ENCODE results near the gene NRXN3.

The NRXN3 gene

DNA sequence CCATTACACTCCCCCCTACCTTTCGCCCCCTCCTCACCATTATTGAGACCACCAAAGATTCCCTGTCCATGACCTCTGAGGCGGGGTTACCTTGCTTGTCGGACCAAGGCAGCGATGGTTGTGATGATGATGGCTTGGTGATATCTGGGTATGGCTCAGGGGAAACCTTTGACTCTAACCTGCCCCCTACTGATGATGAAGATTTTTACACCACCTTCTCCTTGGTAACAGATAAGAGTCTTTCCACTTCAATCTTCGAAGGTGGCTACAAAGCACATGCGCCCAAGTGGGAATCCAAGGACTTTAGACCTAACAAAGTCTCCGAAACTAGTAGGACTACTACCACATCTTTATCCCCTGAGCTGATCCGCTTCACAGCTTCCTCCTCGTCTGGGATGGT, 1690.9 kb downstream of the NRXN3 start:
- no peak for TF ChIP-seq GATA2 (IDR thresholded peaks at IDR 0.05; ENCODE audit: low read depth, low read length)
- no peak for TF ChIP-seq GATA3 (IDR thresholded peaks at IDR 0.05; ENCODE audit: low read depth, low read length)

DNA sequence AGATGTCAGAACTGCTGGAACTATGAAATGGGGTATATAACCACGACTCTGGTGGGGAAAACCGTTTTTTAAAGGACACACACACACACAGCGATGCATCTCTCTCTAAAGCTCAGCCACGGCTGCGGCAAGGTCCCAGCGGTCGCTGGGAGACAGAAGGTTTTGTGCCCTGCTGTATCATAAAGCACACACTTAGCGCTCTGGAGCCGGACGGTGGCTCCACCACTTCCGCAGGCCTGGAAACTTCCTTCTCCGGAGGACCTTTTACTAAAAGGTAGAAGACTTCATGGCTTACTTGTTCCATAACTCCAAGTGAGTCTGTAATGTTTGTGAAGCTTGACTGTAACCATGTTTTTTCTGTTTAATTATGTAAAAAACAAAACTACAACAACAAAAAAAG, 1691.9 kb downstream of the NRXN3 start:
- TF ChIP-seq GATA3 (IDR thresholded peaks at IDR 0.05; ENCODE audit: low read depth, low read length) (no peak), GATA2 (IDR thresholded peaks at IDR 0.05; ENCODE audit: low read depth, low read length) (no peak)

DNA sequence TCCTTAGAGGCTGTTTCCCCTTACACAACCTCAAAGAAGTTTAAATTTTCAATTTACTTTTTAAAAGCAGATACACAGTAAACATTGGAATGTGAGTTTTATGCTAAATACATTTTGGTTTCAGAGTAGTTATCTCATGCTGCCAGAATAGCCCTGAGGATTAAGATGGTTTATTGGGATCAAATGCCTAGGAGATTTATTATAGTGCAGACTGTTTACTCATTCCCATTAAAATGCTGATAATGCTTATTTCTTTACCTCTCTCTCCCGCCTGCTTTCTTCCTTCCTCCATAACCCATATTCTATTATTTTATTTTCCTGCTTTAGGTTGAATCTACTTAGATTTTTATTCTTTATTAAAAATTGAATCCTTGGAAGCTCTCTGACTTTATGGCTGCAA, 1701.0 kb downstream of the NRXN3 start:
- no peak for TF ChIP-seq GATA2 (IDR thresholded peaks at IDR 0.05; ENCODE audit: low read depth, low read length)

DNA sequence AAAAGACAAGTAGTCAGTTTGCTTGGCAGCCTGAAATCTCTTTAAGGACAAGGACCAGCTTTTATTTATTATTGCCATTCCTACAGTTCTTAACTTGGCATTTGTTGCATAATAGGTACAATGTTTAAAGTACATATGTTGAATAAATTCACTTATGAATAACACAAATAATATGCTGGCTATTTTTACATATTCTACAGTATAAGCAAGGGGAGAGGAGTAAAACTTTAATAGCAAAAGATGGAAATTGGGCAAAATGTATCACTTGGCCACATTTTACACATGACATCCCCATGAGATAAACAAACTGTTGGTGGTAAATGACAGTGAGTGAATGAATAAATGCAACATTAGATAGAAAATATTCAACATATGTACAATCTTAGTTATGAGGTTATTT, 1708.1 kb downstream of the NRXN3 start:
- no peak for TF ChIP-seq GATA2 (IDR thresholded peaks at IDR 0.05; ENCODE audit: low read depth, low read length)
- TF ChIP-seq GATA3 (IDR thresholded peaks at IDR 0.05; ENCODE audit: low read depth, low read length), result no peak

DNA sequence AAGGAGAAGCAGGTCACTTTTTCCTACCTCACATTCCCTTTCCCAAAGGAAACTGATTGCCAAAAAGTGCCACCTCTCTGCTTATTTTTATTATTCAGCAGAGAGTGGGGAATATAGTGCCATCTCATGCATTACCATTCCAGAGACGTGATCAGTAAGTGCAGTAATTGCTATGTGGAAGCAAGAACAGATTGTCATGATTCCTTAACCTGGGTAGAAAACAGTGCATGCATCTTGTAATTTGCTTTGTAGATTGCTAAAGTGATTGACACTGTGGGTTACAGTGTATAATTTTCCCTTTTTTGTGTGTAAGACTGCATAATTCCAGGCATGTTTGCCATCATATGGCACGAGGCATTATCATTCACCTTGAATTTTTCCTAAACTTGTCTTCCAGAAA, 1708.6 kb downstream of the NRXN3 start:
- no peak for TF ChIP-seq GATA2 (IDR thresholded peaks at IDR 0.05; ENCODE audit: low read depth, low read length)
- TF ChIP-seq GATA3 (IDR thresholded peaks at IDR 0.05; ENCODE audit: low read depth, low read length), result no peak

DNA sequence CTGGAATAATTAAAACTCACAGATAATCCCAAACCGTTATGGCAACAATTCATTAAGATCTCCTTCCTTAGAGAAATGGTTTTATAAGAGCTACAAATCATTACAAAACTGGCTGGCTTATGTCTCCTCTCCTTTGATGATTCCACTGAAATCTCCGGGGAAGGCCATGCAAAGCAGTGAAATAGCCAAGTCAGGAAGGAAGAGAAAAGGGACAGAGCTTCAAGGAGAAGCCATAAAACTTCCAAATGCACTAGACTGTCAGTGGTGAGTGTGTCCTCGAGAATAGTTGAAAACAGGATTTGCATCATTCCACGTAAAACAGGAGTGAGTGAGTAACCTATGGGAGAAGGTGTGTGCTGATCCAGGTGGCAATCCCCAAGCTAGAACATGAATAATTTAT, 1711.1 kb downstream of the NRXN3 start:
- TF ChIP-seq GATA2 (IDR thresholded peaks at IDR 0.05; ENCODE audit: low read depth, low read length) (no peak), GATA3 (IDR thresholded peaks at IDR 0.05; ENCODE audit: low read depth, low read length) (no peak)

DNA sequence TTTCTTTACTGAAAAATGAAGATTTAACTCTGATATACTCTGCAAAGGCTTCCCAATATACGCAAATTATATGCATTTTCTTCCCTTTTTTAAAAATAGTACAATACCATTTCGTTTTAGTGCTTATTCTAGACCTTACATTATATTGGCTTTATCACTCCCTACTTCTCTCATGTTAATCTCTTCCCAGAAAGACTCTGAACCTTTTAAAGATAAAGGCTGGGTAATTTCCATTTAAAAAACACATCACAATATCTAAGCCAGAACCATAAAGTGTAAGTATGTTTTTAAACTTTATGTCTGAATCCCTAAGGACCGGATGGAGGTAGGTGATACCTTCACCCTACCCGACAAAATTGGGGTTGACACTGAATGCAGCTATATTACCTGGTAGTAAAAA, 1720.4 kb downstream of the NRXN3 start:
- TF ChIP-seq GATA3 (IDR thresholded peaks at IDR 0.05; ENCODE audit: low read depth, low read length), result no peak
- TF ChIP-seq GATA2 (IDR thresholded peaks at IDR 0.05; ENCODE audit: low read depth, low read length), result no peak

DNA sequence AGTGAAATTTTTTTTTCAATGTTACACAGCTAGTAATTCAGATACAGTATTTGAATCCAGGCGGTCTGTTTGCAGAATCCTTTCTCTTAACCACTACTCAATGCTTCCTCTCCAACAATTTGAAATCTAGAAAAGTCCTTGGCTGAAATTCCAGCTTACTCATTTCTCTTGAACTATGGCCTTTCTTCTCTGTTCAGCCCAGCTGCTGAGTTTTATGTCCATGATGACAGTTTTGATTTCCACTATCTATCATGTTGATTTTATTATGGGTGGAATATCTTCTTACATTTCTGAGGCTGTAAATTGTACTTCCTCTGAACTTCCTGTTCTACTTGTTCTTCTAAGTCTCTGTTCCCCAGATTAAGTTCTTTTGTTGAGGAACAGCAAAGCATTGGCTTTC, 1725.8 kb downstream of the NRXN3 start:
- no peak for TF ChIP-seq GATA3 (IDR thresholded peaks at IDR 0.05; ENCODE audit: low read depth, low read length)
- no peak for TF ChIP-seq GATA2 (IDR thresholded peaks at IDR 0.05; ENCODE audit: low read depth, low read length)

DNA sequence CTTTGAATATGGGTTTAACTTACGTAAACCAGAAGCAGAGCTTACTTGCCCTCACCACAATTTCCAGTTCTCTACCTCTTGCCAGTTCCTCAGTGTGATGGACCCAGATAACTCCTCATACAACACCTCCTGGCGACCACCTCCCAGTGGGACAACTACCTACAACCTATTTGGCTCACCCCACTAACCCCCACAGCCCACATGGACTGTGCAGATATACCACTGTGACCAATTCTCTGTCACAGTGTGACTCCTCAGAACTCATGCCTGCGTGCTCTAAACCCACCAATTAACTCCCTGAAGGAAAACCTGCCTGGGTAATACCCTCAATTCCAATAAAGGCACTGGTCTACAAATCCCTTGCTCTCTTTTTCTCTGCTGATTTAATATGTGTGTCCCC, 1729.4 kb downstream of the NRXN3 start:
- TF ChIP-seq GATA3 (IDR thresholded peaks at IDR 0.05; ENCODE audit: low read depth, low read length) (no peak), GATA2 (IDR thresholded peaks at IDR 0.05; ENCODE audit: low read depth, low read length) (no peak)

DNA sequence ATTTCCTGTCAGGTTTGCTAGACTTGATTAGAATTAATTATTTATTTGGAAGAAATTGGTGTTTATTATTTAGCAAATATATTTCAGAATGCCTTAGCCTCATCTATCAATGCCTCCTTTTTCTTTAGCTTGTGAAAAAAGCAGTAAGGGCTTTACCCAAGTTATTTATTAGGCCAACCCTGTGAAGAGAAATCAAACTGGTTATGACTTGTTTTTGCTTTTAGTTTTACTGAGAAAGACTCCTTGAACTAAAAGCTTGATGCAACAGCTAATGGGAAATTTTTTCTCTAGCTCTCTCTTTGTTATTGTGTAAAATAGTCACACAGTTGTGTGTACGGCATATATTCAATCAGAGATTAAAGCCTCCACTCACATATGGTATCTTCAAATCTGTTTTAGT, 1734.3 kb downstream of the NRXN3 start:
- no peak for TF ChIP-seq GATA3 (IDR thresholded peaks at IDR 0.05; ENCODE audit: low read depth, low read length)
- TF ChIP-seq GATA2 (IDR thresholded peaks at IDR 0.05; ENCODE audit: low read depth, low read length), result no peak

DNA sequence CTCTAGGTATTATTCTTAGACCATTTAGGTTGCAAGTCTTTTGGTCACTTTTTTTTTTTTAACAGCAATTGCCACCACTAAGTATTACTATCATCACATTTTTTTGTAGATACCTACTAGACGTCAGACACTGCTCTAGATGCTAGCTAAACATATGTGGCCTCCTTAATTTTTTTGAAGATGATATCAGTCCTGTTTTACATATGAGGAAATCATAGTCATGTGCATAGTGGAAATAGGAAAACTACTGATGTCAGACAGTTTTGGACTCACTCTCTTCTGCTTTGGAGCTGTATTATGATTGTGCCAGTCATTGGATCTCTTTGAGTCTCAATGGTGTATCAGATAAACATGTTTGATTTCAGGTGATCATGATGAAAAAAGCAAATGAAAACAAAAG, 1736.8 kb downstream of the NRXN3 start:
- no peak for TF ChIP-seq GATA3 (IDR thresholded peaks at IDR 0.05; ENCODE audit: low read depth, low read length)

DNA sequence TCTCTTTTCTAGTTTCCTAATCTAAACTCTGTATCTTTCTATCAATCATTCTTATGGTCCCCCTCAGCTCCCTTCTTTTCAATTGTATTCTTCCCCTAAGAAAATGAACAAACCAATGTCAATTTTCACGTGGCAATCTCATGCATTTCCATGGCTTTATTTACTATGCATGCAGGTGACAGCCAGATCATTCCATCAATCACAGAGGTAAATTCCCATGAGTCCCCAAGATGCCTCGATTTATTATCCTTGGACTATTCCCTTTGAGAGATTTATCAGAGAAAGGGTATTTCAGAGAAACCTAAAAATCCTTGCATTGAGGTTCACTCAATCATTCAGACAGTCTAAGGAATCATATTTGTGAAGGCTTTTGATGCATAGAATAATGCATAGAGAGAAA, 1739.9 kb downstream of the NRXN3 start:
- TF ChIP-seq GATA3 (IDR thresholded peaks at IDR 0.05; ENCODE audit: low read depth, low read length) (no peak), GATA2 (IDR thresholded peaks at IDR 0.05; ENCODE audit: low read depth, low read length) (no peak)

DNA sequence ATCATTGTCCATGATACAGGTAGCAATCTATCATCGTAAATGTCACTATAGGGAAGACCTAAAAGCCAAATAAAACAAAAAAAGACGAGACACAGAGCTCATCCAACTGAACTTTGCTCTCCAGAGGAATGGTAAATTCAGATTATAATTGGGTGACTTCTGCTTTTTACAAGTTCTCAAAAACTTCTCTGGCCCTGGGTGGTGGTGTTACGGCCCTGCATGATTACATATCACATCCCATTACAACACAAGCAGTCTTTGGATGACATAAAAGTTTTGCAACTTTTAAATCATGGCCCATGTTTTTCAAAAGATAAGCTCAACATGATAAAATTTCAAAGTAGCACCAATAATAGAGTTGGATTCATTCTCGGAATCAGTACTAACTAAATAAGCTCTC, 1741.6 kb downstream of the NRXN3 start:
- no peak for TF ChIP-seq GATA2 (IDR thresholded peaks at IDR 0.05; ENCODE audit: low read depth, low read length)
- TF ChIP-seq GATA3 (IDR thresholded peaks at IDR 0.05; ENCODE audit: low read depth, low read length), result no peak

DNA sequence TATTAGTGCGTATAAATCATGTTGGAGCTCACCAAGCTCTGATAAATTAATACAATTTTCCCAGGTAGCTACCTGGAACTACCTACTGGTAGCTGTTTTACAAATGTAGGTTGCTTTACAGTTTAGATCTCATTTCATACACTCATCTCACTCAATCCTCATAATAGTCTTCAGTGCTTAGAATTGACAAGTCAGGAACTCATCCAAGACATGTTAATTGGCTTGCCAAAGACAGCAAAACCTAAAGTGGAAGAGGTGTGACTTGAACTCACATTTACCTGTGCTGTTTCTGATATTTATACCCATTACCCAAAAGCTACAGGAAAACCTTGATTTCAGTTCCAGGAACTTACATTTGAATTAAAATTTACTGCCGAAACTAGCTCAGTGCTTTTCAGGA, 1744.4 kb downstream of the NRXN3 start:
- TF ChIP-seq GATA2 (IDR thresholded peaks at IDR 0.05; ENCODE audit: low read depth, low read length), result no peak
- no peak for TF ChIP-seq GATA3 (IDR thresholded peaks at IDR 0.05; ENCODE audit: low read depth, low read length)

DNA sequence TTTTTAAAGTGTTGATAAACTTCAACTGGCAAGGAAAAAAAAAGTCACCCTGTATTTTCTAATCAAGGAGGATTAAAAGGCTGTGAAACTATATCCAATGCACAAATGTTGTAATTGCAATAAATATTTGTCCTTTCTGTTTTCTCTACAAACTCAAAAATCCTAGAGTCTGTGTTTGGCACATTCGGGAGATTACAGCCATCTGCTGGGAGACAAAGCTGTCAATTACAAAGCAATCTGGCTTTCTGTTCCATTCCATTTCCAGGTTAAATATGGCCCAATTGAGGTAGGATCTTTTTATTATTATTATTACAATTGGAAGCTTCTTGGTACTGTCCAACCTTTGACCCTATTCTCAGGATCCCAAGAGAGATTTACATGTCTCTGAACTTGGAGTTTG, 1745.2 kb downstream of the NRXN3 start:
- TF ChIP-seq GATA3 (IDR thresholded peaks at IDR 0.05; ENCODE audit: low read depth, low read length) (no peak), GATA2 (IDR thresholded peaks at IDR 0.05; ENCODE audit: low read depth, low read length) (no peak)

DNA sequence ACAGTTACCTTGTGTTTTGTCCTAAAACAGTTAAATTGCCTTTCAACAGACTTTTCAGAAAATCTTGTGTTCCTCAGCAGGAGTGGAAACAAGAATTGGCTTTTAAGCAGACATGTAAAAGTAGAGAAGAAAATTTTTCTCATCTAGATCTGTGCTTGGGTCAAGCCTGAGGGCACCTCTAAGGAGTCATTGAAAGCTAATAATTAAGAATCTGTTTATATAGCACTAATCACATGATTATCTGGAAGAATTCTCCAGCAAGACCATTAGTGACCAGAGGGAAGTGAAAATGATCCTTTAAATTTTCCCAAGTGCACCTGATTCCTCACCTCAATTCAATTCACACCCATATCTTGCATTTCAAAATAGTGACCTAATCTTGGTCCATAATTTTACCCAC, 1746.1 kb downstream of the NRXN3 start:
- TF ChIP-seq GATA2 (IDR thresholded peaks at IDR 0.05; ENCODE audit: low read depth, low read length), result no peak
- no peak for TF ChIP-seq GATA3 (IDR thresholded peaks at IDR 0.05; ENCODE audit: low read depth, low read length)

DNA sequence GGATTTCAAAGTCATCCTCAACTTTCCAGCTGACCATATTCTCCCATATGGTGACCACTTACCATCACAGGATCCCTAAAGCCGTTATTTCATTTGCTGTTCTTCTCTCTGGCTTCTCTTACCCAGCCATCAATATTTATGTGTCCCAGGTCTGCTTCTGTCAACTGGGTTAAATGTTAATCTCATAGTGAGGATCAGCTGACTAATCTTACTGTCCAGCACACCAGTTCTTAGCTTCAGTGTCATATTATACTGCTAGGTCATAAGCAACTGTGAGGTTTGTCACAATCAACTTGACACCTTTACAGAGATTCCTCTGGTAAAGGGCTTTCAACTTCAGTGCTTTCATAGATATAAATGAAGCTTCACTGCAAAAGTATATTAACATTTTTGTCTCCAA, 1746.7 kb downstream of the NRXN3 start:
- TF ChIP-seq GATA3 (IDR thresholded peaks at IDR 0.05; ENCODE audit: low read depth, low read length), result no peak
- no peak for TF ChIP-seq GATA2 (IDR thresholded peaks at IDR 0.05; ENCODE audit: low read depth, low read length)

All from SH-SY5Y (cell line).